ENCODE results near the gene SPACA5.
"Not testable (repeated sequence)": the region's sequence is repeated elsewhere in the genome, so short reads cannot be mapped to it uniquely, and the experiment has no call there.

The SPACA5 gene

DNA sequence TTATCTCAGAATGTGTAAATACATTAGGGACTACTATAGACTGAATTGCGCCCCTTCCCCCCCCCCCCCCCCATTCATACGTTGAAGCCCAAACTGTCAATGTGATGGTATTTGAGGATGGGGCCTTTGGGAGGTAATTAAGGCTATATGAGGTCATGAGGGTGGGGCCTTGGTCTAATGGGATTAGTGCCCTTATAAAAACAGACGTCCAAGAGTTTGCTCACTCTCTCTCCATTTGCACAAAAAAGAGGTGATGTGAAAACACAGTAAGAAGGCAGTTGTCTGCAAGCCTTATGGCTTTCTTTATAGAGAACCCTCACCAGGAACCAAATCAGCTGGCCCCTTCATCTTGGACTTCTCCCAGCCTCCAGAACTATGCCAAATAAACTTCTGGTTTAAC, 15.3 kb downstream of the SPACA5 start:
- DNase-seq: no peak

DNA sequence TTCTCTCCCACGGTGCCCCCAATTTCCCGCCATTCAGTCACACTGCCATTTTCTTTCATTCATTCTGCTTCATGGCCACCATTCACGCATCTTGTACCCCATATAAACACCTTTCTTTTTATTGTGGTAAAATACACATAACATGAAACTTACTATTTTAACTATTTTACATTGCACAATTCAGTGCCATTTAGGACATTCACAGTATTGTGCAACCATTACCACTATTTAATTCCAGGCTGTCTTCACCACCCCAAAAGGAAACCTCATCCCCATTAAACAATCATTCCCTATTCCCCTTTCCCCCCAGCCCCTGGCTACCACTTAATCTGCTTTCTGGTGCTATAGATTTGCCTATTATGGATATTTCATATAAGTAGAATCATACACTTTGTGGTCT, 15.9 kb downstream of the SPACA5 start:
- DNase-seq: no peak

DNA sequence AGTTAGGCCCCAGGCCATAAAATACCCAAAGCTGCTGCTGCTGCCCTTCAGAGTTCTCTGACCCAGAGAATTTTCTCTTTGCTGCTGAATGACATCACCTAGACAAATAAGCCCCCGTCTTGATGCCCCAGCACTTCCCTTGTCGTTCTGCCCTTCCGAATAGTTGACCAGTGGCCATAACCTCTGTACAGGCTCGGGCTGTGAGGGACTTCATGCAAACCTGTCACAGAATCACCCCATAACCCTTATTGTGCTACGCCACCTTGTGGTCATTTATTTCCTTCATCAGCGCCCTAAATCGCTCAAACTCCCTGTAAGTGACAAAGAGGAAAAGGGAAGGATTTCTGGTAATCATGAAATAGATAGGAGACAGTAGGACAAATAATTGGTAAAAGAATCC, 18.8 kb downstream of the SPACA5 start:
- DNase-seq: peak; percentile 57

DNA sequence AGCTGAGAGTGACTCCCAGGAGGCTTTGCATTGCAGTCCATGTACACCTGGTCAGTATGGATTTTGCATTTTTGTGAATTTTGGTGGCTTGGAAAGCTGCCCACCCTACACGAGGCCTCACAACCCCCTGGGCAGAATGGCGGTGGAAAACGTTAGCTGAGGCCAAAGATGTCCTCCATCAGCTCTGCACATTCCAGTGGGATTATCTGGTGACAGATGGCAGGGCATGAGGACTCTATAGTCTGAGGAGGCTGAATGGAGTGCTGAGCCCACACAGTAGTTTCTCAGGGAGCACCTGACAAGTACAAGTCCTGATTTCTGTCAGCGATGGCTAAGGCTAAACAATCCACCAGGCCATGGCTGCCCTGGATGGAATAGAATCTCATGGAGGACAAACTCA, 20.8 kb downstream of the SPACA5 start:
- not testable (repeated sequence) for DNase-seq

DNA sequence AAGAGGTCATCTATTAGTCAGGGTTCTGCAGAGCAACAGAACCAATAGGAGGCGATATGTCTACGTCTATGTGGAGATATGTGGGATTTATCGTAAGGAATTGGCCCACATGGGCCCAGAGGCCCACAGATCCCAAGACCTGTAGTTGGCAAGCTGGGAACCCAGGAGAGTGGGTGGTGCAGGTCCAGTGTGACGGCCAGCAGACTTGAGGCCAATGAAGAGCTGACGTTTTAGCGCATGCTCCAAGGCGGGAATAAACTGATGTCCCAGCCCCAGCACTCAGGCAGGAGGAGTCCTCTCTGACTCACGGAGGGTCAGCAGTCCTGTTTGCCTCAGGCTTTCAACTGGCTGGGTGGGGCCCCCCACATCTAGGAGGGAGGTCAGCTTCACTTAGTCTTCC, 21.3 kb downstream of the SPACA5 start:
- no peak for DNase-seq

DNA sequence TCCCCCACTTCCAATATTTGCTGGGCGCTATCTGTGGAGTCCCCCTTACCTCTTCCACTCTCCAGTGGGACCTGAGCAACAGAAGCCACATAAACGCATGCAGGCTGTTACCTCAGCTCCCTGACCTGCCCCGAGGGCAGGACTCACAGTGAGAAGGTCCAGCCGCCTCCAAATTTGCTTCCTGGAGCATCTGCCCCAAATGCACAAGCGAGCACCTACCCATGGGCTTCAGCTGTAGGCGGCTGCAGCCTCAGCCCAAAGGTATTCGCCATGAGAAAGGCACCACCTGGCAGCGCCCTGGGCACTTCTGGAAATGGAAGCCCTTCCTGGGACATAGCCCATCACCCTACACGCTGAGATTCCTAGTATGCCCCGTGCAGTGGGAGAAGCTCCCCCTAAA, 23.4 kb downstream of the SPACA5 start:
- DNase-seq: no peak

DNA sequence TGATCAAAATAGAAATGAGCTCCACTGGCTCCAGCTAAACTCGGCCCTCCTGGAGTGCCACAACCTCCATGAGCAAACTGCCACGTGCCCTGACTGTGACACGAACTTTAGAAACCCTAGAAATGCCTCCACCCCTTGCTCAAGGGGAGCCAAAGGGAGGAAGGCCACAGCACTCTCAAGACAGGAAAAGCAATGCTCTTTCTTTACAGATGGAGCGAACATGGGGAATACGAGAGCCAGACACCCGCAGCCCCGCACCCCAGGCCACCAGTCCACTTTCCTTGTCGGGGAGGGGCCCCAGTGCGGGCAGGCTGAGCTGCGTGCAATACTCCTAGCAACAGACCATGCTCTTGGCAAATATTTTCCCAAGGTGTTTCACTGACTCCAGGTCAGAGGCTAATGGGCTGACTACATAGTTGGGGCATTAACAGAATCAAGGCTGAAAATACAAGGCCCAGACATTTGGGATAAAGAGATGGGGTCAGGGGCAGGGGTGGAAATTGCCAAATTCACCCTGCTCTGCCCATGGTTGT, 23.9 kb downstream of the SPACA5 start:
- not testable (repeated sequence) for DNase-seq

DNA sequence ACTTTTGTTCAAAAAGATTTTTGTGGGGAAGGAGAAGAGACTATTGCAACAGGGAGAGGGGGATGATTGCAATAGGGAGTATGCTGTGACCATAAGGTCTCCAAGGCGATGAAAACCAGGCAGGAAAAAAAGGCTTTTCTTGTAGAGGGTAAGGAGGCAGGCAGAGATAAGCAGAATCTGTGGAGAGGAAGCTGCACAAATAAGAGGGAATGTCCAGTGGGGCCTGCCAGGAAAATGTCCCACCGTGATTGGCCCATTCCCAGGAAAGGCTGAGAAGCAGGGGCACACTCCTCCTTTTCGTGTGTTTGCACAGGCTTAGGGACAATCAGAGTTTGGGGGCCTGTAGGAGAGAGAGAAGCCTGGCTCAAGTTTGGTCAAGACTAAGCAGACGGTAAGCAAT, 29.1 kb downstream of the SPACA5 start:
- no peak for DNase-seq

DNA sequence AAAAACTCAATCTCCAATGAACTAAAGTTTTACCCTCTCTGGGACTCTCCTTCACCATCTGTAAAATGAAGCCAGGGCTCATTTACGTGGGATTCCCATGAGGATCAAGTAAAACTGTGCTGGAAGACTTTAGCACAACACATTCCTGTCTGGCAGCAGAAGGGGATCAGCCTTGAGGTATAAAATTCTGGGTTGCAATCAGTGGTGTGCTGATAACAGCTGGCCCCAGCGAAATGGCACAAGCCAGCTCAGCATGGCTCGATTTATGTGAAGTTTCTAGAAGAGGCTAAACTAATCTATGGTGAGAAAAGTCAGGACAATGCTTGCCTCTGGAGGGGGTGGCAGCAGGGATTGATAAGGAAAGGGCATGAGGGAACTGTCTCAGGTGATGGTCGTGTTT, 36.3 kb downstream of the SPACA5 start:
- no peak for DNase-seq

DNA sequence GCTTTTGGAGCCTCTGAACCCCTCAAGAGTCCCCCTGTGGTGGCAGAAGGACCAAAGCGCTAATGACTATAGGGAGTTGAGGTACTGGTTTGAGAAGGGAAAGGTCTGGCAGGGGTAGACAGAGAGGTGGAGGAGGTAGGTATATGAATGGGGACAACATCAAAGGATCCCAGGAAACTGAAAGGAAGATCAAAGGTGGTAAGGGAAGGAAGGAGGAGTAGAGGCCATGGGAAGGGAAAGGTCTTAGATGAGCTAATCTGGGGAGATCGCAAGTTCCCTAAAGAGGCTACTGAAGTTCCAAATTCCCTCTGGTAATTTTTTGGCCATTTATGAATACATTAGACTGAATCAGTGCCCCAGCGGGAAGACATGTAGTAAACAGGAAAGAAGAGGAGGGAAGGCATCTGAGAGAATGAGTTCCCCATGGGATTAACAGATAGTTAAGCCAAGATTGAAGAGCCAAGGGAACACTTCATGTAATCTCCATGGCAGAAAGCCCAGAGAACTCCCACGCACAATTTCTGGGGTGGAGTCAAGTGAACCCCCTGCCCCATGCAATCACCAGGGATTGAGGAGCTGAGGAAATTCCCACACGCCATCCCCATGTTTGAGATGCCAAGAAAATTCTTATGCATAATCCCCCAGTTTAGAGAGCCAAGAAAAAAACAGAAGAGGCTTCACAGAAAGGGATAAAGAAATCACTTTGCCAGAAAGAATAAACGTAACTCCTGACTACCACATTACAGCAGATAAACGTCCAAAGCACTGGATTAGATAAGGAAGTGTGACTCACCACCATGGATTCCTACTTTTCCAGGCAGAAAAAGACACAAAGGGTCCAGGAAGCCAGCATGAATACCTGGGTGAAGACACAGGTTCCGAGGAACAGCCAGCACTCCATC, 38.9 kb downstream of the SPACA5 start:
- DNase-seq: no peak

DNA sequence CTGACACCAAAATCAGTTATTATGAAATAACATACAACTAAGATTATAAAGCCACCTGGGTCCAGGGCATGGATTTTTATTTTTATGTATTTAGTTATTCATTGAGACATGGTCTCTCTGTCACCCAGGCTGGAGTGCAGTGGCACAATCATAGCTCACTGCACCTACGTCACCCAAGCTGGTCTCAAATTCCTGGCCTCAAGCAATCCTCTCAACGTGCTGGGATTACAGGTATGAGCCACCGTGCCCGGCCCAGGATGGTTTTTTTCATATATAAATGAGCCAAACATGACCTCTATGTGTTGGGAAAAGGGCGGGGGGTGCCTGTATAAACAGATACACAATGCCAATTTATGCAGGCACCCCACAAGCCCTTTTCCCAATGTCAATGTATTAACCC, 40.1 kb downstream of the SPACA5 start:
- DNase-seq: no peak

DNA sequence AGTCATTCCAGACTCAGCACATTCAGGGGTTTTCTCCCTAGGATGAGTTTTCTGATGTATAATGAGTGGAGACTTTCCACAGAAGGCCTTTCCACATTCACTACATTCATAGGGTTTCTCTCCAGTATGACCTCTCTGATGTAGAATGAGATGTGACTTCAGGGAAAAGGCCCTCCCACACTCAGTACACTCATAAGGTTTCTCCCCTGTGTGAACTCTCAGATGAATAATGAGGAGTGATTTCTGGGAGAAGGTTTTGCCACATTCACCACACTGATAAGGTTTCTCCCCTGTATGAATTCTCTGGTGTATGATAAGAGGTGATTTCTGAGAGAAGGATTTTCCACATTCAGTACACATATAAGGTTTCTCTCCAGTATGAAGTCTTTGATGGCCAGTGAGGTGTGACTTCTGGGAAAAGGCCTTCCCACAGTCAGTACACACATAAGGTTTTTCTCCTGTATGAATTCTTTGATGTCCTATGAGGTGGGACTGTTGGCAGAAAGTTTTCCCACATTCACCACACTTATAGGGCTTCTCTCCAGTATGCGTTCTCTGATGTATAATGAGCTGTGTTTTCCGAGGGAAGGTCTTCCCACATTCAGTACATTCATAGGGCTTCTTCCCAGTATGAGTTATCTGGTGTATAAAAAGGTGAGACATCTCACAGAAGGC, 52.0 kb downstream of the SPACA5 start:
- DNase-seq: no peak

DNA sequence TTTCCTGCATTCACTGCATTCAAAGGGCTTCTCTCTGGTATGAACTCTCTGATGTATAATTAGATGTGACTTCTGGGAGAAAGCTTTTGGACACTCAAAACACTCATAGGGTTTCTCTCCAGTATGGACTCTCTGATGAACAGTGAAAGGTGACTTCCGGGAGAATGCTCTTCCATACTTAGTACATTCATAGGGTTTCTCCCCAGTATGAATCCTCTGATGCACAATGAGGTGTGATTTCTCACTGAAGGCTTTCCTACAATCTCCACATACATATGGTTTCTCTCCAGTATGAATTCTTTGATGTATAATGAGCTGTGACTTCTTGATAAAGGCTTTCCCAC, 52.5 kb downstream of the SPACA5 start:
- no peak for DNase-seq
